ENCODE measurements around the gene KDM4C.

Gene KDM4C

GRCh38 chr9:6761306-6761705, 3.5 kb downstream of the KDM4C start:
- H2AFZ ChIP-seq (ENCODE audit: low read depth, low read length, severe bottlenecking), result no peak overlapping the region
- H3K9me2 ChIP-seq (replicated peaks; ENCODE audit: insufficient read depth, low read length), result no peaks in the 10 kb centered on the region
- no peak overlapping the region for H3K4me2 ChIP-seq (ENCODE audit: low read depth, low read length, poor library complexity, severe bottlenecking)
- no peaks in the 10 kb centered on the region for H3K27me3 ChIP-seq (ENCODE audit: low read length)
- peaks cover 79% of the 10 kb centered on the region for H3K79me2 ChIP-seq (ENCODE audit: insufficient read depth, low read length)
- no peak overlapping the region for H3K9ac ChIP-seq (ENCODE audit: low read length)
- H3K9me3 ChIP-seq (ENCODE audit: insufficient read depth, low read length), result no peaks in the 10 kb centered on the region
- H3F3A ChIP-seq (ENCODE audit: insufficient read depth), result peaks cover 8% of the 10 kb centered on the region; the same call in 1 of the 2 replicates
- no peak overlapping the region for H3K4me3 ChIP-seq (ENCODE audit: insufficient read depth, low read length, poor library complexity, severe bottlenecking)
- no peaks in the 10 kb centered on the region for H3K36me3 ChIP-seq (ENCODE audit: low read length)
- TF ChIP-seq CTCF (IDR thresholded peaks at IDR 0.05; ENCODE audit: insufficient read depth, low read length, poor library complexity, severe bottlenecking), result no peak
- no peak for TF ChIP-seq EZH2phosphoT487 (conservative IDR thresholded peaks at IDR 0.05; ENCODE audit: low read length)
- H3K27ac ChIP-seq (ENCODE audit: low read depth, low read length), result no peak overlapping the region
- H4K20me1 ChIP-seq (ENCODE audit: low read depth, low read length), result peaks cover 14% of the 10 kb centered on the region; the same call in 1 of the 2 replicates

GRCh38 chr9:6763244-6763643, 5.5 kb downstream of the KDM4C start:
- H3K79me2 ChIP-seq (ENCODE audit: insufficient read depth, low read length), result peaks cover 94% of the 10 kb centered on the region
- H4K20me1 ChIP-seq (ENCODE audit: low read depth, low read length), result peaks cover 14% of the 10 kb centered on the region; the same call in 1 of the 2 replicates

GRCh38 chr9:6764011-6764410, 6.2 kb downstream of the KDM4C start:
- Histone ChIP-seq H4K20me1 (ENCODE audit: low read depth, low read length) (peaks cover 14% of the 10 kb centered on the region; the same call in 1 of the 2 replicates), H3K4me3 (ENCODE audit: insufficient read depth, low read length, poor library complexity, severe bottlenecking) (no peak overlapping the region), H3K9me2 (replicated peaks; ENCODE audit: insufficient read depth, low read length) (no peaks in the 10 kb centered on the region), H3K4me2 (ENCODE audit: low read depth, low read length, poor library complexity, severe bottlenecking) (no peak overlapping the region), H3K9ac (ENCODE audit: low read length) (no peak overlapping the region), H3K27me3 (ENCODE audit: low read length) (no peaks in the 10 kb centered on the region), H3K27ac (ENCODE audit: low read depth, low read length) (no peak overlapping the region), H3K79me2 (ENCODE audit: insufficient read depth, low read length) (peaks cover 94% of the 10 kb centered on the region), H3K36me3 (ENCODE audit: low read length) (no peaks in the 10 kb centered on the region), H2AFZ (ENCODE audit: low read depth, low read length, severe bottlenecking) (no peak overlapping the region), H3F3A (ENCODE audit: insufficient read depth) (0 out of 2 replicates have a peak, but pooled peaks cover 3% of the 10 kb centered on the region), H3K9me3 (ENCODE audit: insufficient read depth, low read length) (no peaks in the 10 kb centered on the region)
- TF ChIP-seq EZH2phosphoT487 (conservative IDR thresholded peaks at IDR 0.05; ENCODE audit: low read length) (no peak), CTCF (IDR thresholded peaks at IDR 0.05; ENCODE audit: insufficient read depth, low read length, poor library complexity, severe bottlenecking) (no peak)

More at GRCh38 chr9:6763244-6763643, 5.5 kb downstream of the KDM4C start:
- no peaks in the 10 kb centered on the region for H3K27me3 ChIP-seq (ENCODE audit: low read length)
- no peaks in the 10 kb centered on the region for H3K9me3 ChIP-seq (ENCODE audit: insufficient read depth, low read length)
- no peak overlapping the region for H3K4me3 ChIP-seq (ENCODE audit: insufficient read depth, low read length, poor library complexity, severe bottlenecking)
- H2AFZ ChIP-seq (ENCODE audit: low read depth, low read length, severe bottlenecking), result no peak overlapping the region
- H3K9ac ChIP-seq (ENCODE audit: low read length), result no peak overlapping the region
- TF ChIP-seq EZH2phosphoT487 (conservative IDR thresholded peaks at IDR 0.05; ENCODE audit: low read length), result no peak
- no peak for TF ChIP-seq CTCF (IDR thresholded peaks at IDR 0.05; ENCODE audit: insufficient read depth, low read length, poor library complexity, severe bottlenecking)
- no peak overlapping the region for H3K27ac ChIP-seq (ENCODE audit: low read depth, low read length)
- H3K9me2 ChIP-seq (replicated peaks; ENCODE audit: insufficient read depth, low read length), result no peaks in the 10 kb centered on the region
- no peak overlapping the region for H3K4me2 ChIP-seq (ENCODE audit: low read depth, low read length, poor library complexity, severe bottlenecking)
- H3F3A ChIP-seq (ENCODE audit: insufficient read depth), result 0 out of 2 replicates have a peak, but pooled peaks cover 3% of the 10 kb centered on the region
- H3K36me3 ChIP-seq (ENCODE audit: low read length), result no peaks in the 10 kb centered on the region

All from SU-DHL-6 (cell line).